Stomach smooth muscle (tissue), 2 donors: Measurements from ENCODE around the gene CXCR3.

ENCODE experiments used
- H3K27ac ChIP-seq: one replicate; pipeline ENCODE4 v1.7.0; 2013; ENCODE audit warnings: mild to moderate bottlenecking, low read length, inconsistent platforms
- H3K27me3 ChIP-seq, 2 donors: one replicate each; pipeline ENCODE4 v1.7.0; 2013; ENCODE audit warnings: low read length in 2 of 2; ENCODE audit not compliant: insufficient read depth in 2 of 2, control insufficient read depth in 1 of 2
- H3K36me3 ChIP-seq, 2 donors: one replicate each; pipeline ENCODE4 v1.7.0; 2013; ENCODE audit warnings: low read length in 2 of 2; ENCODE audit not compliant: control insufficient read depth in 2 of 2, insufficient read depth in 2 of 2
- H3K4me1 ChIP-seq: one replicate; pipeline ENCODE4 v1.7.0; 2013; ENCODE audit warnings: low read length; ENCODE audit not compliant: control insufficient read depth, insufficient read depth
- H3K4me3 ChIP-seq, 2 donors: one replicate each; pipeline ENCODE4 v1.7.0; 2013; ENCODE audit warnings: low read length in 2 of 2
- H3K9ac ChIP-seq, 2 donors: one replicate each; pipeline ENCODE4 v1.7.0; 2013; ENCODE audit warnings: low read length in 2 of 2, mild to moderate bottlenecking in 1 of 2
- H3K9me3 ChIP-seq, 2 donors: one replicate each; pipeline ENCODE4 v1.7.0; 2013; ENCODE audit warnings: low read length in 2 of 2; ENCODE audit not compliant: control insufficient read depth in 2 of 2
- donor health status: healthy.
- donor health status: Pancreatic carcinoma.

Gene CXCR3

GRCh38 chrX:71637253-71637618 is 18.9 kb upstream of the CXCR3 start:
- Histone ChIP-seq H3K9me3 (no peaks in the 10 kb centered on the region), H3K4me3 (no peak overlapping the region), H3K27me3 (peaks cover 0 to 7% of the 10 kb centered on the region in 2 donors), H3K27ac (peak overlapping the region; percentile 53), H3K36me3 (no peaks in the 10 kb centered on the region), H3K9ac (no peak overlapping the region), H3K4me1 (peaks cover 8% of the 10 kb centered on the region)

- Histone ChIP-seq H3K4me1 (peaks cover 8% of the 10 kb centered on the region), H3K9ac (peak overlapping the region in 1 of 2 donors; percentile 45), H3K9me3 (no peaks in the 10 kb centered on the region), H3K4me3 (no peak overlapping the region), H3K27ac (peak overlapping the region; percentile 53), H3K27me3 (peaks cover 0 to 7% of the 10 kb centered on the region in 2 donors), H3K36me3 (no peaks in the 10 kb centered on the region)
Observed at GRCh38 chrX:71636438-71637252, 18.3 kb upstream of the CXCR3 start.

GRCh38 chrX:71634366-71634765 is 16.1 kb upstream of the CXCR3 start:
- Histone ChIP-seq H3K4me1 (peaks cover 8% of the 10 kb centered on the region), H3K9ac (no peak overlapping the region), H3K9me3 (no peaks in the 10 kb centered on the region), H3K27me3 (peaks cover 0 to 6% of the 10 kb centered on the region in 2 donors), H3K27ac (no peak overlapping the region), H3K36me3 (no peaks in the 10 kb centered on the region), H3K4me3 (no peak overlapping the region)

- Histone ChIP-seq H3K27ac (no peak overlapping the region), H3K4me3 (no peak overlapping the region), H3K9me3 (no peaks in the 10 kb centered on the region), H3K27me3 (peaks cover 0 to 6% of the 10 kb centered on the region in 2 donors), H3K9ac (no peak overlapping the region), H3K36me3 (no peaks in the 10 kb centered on the region), H3K4me1 (peaks cover 8% of the 10 kb centered on the region)
Observed at GRCh38 chrX:71632923-71633657, 14.8 kb upstream of the CXCR3 start.

GRCh38 chrX:71629467-71629866 is 11.2 kb upstream of the CXCR3 start:
- H3K36me3 ChIP-seq: no peaks in the 10 kb centered on the region
- H3K9ac ChIP-seq: no peak overlapping the region
- H3K4me1 ChIP-seq: no peaks in the 10 kb centered on the region
- H3K4me3 ChIP-seq: no peak overlapping the region
- H3K9me3 ChIP-seq: no peaks in the 10 kb centered on the region
- no peak overlapping the region for H3K27ac ChIP-seq
- H3K27me3 ChIP-seq: peaks cover 0 to 8% of the 10 kb centered on the region in 2 donors

GRCh38 chrX:71627588-71628404 is 9.5 kb upstream of the CXCR3 start:
- no peak overlapping the region for H3K27ac ChIP-seq
- no peak overlapping the region for H3K9ac ChIP-seq
- H3K4me3 ChIP-seq: no peak overlapping the region
- no peaks in the 10 kb centered on the region for H3K9me3 ChIP-seq
- H3K4me1 ChIP-seq: peaks cover 5% of the 10 kb centered on the region
- peaks cover 0 to 11% of the 10 kb centered on the region in 2 donors for H3K27me3 ChIP-seq
- no peaks in the 10 kb centered on the region for H3K36me3 ChIP-seq

- Histone ChIP-seq H3K27ac (no peak overlapping the region), H3K4me3 (no peak overlapping the region), H3K9ac (no peak overlapping the region), H3K4me1 (peaks cover 16% of the 10 kb centered on the region), H3K27me3 (peaks cover 0 to 14% of the 10 kb centered on the region in 2 donors), H3K9me3 (no peaks in the 10 kb centered on the region), H3K36me3 (no peaks in the 10 kb centered on the region)
Observed at GRCh38 chrX:71626576-71626975, 8.3 kb upstream of the CXCR3 start.

GRCh38 chrX:71625471-71625870 is 7.2 kb upstream of the CXCR3 start:
- H3K9me3 ChIP-seq: no peaks in the 10 kb centered on the region
- H3K27ac ChIP-seq: no peak overlapping the region
- no peaks in the 10 kb centered on the region for H3K36me3 ChIP-seq
- peaks cover 17% of the 10 kb centered on the region for H3K4me1 ChIP-seq
- H3K4me3 ChIP-seq: no peak overlapping the region
- peaks cover 0 to 14% of the 10 kb centered on the region in 2 donors for H3K27me3 ChIP-seq
- H3K9ac ChIP-seq: no peak overlapping the region

GRCh38 chrX:71623714-71624113 is 5.4 kb upstream of the CXCR3 start:
- Histone ChIP-seq H3K9ac (no peak overlapping the region), H3K36me3 (no peaks in the 10 kb centered on the region), H3K27ac (no peak overlapping the region), H3K4me3 (no peak overlapping the region), H3K4me1 (peaks cover 17% of the 10 kb centered on the region), H3K9me3 (no peaks in the 10 kb centered on the region), H3K27me3 (peaks cover 0 to 14% of the 10 kb centered on the region in 2 donors)

GRCh38 chrX:71622576-71623450 is 4.5 kb upstream of the CXCR3 start:
- Histone ChIP-seq H3K4me1 (peaks cover 17% of the 10 kb centered on the region), H3K4me3 (no peak overlapping the region), H3K27ac (peak overlapping the region; percentile 77), H3K36me3 (no peaks in the 10 kb centered on the region), H3K27me3 (peaks cover 0 to 14% of the 10 kb centered on the region in 2 donors), H3K9ac (peak overlapping the region; percentile 60 to 74), H3K9me3 (no peaks in the 10 kb centered on the region)
